ENCODE results near the gene SH3RF3. TPM values are rescaled to one million over a fixed set of nuclear protein-coding genes. Genes with fewer than 3 reads are reported as not detected.
"Not testable (repeated sequence)": the region's sequence is repeated elsewhere in the genome, so short reads cannot be mapped to it uniquely, and the experiment has no call there.

The SH3RF3 gene
- total RNA-seq, 1 donor from 2014 or later, result 12.3 TPM

GRCh38 chr2:109529532-109530449 lies 400.8 kb downstream of the SH3RF3 start:
- no peak for DNase-seq

- DNase-seq, result no peak
These were observed 401.7 kb downstream of the SH3RF3 start for GRCh38 chr2:109530712-109531111.

DNA sequence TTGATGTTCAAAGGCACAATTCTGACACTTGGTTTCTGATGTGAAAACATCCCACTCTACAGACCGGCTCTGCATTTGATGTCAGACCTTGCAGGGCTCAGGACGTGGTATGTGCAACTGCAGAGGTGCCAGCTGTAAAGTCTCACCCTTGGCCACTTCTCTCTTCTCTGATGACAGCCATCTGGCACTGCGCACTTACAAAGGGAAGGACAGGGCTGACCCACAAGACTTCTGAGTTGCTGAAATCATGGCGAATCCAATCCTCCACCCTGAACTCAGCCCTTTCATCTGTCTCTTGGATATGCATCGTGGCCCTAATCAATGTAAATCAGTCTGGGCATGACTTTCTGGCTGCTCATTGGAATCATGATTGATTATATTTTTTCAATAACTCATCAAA lies 402.2 kb downstream of the SH3RF3 start:
- DNase-seq, result no peak

- DNase-seq, result no peak
These were observed 403.1 kb downstream of the SH3RF3 start for GRCh38 chr2:109531896-109532727.

GRCh38 chr2:109532728-109533076 lies 403.7 kb downstream of the SH3RF3 start:
- DNase-seq, result no peak

GRCh38 chr2:109533823-109534222 lies 404.8 kb downstream of the SH3RF3 start:
- DNase-seq, result no peak

GRCh38 chr2:109535217-109535946 lies 406.4 kb downstream of the SH3RF3 start:
- DNase-seq, result no peak

DNA sequence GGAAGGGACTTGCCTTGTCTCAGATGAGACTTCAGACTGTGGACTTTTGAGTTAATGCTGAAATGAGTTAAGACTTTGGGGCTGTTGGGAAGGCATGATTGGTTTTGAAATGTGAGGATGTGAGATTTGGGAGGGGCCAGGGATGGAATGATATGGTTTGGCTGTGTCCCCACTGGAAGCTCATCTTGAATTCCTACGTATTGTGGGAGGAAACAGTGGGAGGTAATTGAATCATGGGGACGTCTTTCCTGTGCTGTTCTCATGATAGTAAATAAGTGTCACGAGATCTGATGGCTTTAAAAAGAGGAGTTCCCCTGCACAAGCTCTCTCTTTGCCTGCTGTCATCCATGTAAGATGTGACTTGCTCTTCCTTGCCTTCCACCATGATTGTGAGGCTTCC lies 407.6 kb downstream of the SH3RF3 start:
- not testable (repeated sequence) for DNase-seq

DNA sequence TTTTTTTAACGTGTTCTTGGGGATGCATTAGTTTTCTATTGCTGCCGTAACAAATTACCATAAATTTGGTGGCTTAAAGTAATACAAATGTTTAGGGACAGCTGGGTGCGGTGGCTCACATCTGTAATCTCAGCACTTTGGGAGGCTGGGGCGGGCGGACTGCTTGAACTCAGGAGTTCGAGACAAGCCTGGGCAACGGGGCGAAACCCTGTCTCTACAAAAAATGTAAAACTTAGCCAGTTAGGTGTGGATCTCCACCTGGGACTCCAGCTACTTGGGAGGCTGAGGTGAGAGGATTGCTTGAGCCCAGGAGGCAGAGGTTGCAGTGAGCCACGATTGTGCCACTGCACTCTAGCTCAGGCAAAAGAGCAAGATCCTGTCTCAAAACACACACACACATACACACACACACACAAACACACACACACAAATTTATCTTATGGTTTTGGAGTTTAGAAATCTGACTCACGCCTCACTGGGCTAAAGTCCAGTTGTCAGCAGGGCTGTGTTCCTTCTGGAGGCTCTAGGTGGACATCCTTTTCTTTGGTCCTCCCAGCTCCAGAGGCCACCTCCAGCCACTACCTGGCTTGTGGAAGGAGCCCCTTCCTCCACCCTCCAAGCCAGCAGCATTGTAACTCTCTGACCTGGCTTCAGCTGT lies 408.7 kb downstream of the SH3RF3 start:
- no peak for DNase-seq

- no peak for DNase-seq
These were observed 409.5 kb downstream of the SH3RF3 start for GRCh38 chr2:109538546-109538945.

DNA sequence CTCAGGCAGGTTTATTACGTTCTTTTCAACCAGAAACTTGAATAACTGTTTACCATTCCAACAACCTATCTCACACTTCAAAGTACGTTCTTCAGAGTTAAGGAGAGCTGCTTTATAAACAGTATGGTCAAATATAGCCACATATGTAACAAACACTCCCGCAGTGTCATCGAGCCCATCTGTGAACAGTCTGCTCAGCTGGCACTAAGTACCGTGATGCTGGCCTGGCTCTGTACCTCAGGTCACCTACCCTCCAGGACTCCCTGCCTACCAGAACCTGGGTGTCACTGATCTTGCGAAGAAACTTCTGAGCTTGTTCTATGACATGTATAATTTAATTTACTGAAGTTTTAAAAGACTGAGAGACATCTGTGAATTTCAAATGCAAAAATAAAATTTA lies 413.4 kb downstream of the SH3RF3 start:
- DNase-seq, result no peak

DNA sequence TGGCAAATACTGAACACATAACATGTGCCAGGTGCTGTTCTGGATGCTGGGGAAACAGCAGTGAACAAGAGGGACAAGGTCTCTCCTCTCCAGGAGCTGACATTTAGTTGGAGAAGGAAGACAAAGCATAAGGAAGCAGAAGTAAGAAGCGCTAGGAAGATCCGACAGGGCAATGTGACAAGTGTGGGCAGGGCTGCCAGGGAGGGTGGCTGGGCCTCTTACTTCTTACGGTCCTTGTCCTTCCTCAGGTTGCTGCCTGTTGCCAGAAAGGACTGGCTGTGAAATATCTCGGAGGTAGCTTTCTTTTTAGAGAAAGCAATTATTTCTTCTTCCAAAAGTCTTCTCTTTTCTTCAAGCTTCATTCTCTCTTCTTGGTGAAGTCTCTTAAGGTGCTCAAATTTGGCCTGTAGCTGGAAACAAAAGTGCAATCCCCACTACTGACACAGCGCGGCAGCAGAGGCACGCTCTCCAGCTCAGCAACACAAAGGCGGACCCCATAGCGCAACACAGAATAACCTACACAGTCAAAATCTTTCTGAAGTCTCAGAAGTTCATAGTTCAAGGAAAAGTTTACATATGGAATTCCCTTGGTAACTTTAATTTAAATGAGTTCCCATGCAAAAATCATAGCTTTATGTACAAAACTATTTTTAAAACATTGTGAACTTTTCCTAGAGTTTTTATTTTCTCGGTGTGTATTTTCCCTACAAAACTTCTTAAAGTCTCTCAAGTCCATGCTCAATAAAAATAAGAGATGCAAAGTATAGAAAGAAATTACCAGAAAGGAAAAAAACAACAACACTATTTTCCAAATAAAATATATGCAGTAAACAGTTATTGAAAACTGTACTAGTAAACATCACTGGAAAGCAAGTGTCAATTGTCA lies 417.1 kb downstream of the SH3RF3 start:
- DNase-seq, result peak; percentile 20

- DNase-seq, result no peak
These were observed 418.3 kb downstream of the SH3RF3 start for GRCh38 chr2:109547280-109547679.

DNA sequence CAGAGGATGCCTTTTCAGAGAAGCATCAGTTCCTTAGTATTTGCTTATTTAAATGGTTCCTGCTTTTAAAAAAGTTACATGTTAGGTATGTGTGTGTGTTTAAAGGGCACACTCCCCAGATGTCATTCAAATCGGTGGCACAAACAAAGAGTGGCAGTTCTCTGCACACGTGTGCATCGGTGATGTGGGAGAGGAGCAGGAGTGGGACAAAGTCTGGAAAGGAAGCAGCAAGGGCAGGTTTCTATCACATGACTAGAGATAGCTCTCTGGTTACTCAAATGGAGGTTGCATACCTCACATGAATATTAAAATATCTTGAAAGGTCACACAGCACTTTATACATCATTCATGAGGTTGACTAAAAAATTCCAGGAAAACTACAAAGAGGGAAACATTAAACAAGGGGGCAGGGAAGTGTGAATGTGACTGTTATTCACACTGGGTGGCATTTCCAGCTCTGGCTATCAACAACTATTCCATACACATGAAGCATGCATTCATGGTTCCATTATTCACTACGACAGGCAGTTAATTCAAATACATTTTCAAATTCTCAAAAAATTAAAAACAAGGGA lies 420.1 kb downstream of the SH3RF3 start:
- DNase-seq, result no peak

Small RNA genes lying within 50 kb of the gene (small RNA-seq; reads per million reads assigned to genes)
- not detected for gene MIR4265
- not detected for gene MIR4266
- gene RF00017, result not detected
- gene SNRPGP9, result not detected

Other genes starting within 250 kb of the SH3RF3 start
- gene EDAR, start 140.0 kb upstream of the SH3RF3 start, total RNA-seq, result not detected

Data from occipital lobe (tissue), 3 donors.